Omental fat pad (tissue), 4 donors: ENCODE measurements around the gene UBE2E2. TPM values are rescaled to one million over a fixed set of nuclear protein-coding genes. Genes with fewer than 3 reads are reported as not detected.

Source experiments
- ATAC-seq: fragments of 150-250 bp; one replicate; pipeline ENCODE4 v1.9.1; 2016; ENCODE audit warnings: mild to moderate bottlenecking, moderate library complexity; ENCODE audit not compliant: low FRiP score
- DNase-seq: peaks from one replicate; pipeline ENCODE4 v3.0.0-alpha.2; 2019; ENCODE audit warnings: low spot score
- total RNA-seq, 4 donors: library from RNA; depleted of rRNA; stranded (reverse); fragments of >200 nt; gene quantifications; one replicate each; pipeline ENCODE4 v1.1.0, GENCODE V29; 2016
- TF ChIP-seq, protein P1 (sequence below), 3 donors: fragments of 450-650 bp; IDR thresholded peaks; one replicate each; pipeline ENCODE4 v1.5.1; 2016 to 2017; ENCODE audit warnings: antibody characterized with exemption in 3 of 3, mild to moderate bottlenecking in 3 of 3, moderate library complexity in 2 of 3

The UBE2E2 gene
- total RNA-seq, 4 donors from 2014 or later, result 25.9 to 93.4 (median 73.9) TPM

DNA sequence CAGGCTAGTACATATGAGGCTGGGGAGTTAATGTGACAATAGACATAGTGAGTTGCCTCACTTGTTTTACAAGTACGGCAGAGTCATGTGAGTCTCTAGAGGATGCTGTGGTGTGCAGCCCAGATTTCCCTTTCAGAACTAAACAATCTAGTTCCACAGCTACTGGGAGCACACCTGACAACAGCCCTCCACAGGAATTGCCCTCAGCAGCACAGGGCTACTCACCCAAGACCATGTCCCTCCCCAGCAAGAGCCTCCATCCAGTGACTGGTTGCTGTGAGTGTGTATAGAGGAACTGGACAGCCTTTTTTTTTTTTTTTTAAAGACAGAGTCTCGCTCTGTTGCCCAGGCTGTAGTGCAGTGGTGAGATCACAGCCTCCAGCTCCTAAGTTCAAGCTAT, 40.2 kb upstream of the UBE2E2 start:
- DNase-seq (no peak), ATAC-seq (no peak)
- TF ChIP-seq, protein P1, sequence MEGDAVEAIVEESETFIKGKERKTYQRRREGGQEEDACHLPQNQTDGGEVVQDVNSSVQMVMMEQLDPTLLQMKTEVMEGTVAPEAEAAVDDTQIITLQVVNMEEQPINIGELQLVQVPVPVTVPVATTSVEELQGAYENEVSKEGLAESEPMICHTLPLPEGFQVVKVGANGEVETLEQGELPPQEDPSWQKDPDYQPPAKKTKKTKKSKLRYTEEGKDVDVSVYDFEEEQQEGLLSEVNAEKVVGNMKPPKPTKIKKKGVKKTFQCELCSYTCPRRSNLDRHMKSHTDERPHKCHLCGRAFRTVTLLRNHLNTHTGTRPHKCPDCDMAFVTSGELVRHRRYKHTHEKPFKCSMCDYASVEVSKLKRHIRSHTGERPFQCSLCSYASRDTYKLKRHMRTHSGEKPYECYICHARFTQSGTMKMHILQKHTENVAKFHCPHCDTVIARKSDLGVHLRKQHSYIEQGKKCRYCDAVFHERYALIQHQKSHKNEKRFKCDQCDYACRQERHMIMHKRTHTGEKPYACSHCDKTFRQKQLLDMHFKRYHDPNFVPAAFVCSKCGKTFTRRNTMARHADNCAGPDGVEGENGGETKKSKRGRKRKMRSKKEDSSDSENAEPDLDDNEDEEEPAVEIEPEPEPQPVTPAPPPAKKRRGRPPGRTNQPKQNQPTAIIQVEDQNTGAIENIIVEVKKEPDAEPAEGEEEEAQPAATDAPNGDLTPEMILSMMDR (IDR thresholded peaks at IDR 0.05), result no peak

DNA sequence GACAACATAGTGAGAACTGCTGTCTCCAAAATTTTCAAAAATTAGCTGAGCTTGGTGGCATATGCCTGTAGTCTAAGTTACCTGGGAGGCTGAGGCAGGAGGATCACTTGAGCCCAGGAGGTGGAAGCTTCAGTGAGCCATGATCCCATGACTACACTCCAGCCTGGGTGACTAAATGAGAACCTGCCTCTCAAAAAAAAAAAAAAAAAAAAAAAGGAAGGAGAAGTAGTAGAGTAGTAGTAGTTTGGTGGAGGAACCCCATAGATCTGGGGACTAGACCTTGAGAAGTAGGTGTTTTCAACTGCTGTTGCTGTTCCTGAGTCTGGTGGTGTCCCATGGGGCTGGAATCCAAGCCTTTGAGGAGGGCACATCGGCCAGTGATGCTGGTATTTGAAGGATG, 38.4 kb upstream of the UBE2E2 start:
- DNase-seq (no peak), ATAC-seq (no peak)
- TF ChIP-seq, protein P1 (IDR thresholded peaks at IDR 0.05), result no peak

GRCh38 chr3:23165571-23165970, 37.6 kb upstream of the UBE2E2 start:
- ATAC-seq (no peak), DNase-seq (no peak)
- TF ChIP-seq, protein P1 (IDR thresholded peaks at IDR 0.05), result no peak

GRCh38 chr3:23166276-23166675, 36.9 kb upstream of the UBE2E2 start:
- no peak for DNase-seq
- no peak for ATAC-seq
- TF ChIP-seq, protein P1 (IDR thresholded peaks at IDR 0.05), result no peak

DNA sequence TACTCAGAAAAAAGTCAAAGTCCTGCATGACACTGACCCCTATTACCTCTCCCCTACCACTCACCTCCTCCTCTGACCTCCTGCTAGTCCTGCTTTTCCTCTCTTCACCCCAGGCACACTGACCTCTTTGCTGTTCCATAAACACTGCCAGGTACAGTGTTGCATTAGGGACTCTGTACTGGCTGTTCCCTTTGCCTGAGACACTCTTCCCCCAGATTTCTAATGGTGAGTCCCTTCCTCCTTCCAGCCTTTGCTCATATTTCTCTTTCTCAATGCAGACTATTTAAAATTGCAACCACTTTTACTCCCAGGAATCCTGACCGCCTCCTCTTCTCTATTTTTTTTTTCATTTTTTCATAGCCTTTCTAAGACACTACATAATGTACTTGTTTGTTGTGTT, 36.3 kb upstream of the UBE2E2 start:
- no peak for DNase-seq
- no peak for ATAC-seq
- TF ChIP-seq, protein P1 (IDR thresholded peaks at IDR 0.05), result no peak

DNA sequence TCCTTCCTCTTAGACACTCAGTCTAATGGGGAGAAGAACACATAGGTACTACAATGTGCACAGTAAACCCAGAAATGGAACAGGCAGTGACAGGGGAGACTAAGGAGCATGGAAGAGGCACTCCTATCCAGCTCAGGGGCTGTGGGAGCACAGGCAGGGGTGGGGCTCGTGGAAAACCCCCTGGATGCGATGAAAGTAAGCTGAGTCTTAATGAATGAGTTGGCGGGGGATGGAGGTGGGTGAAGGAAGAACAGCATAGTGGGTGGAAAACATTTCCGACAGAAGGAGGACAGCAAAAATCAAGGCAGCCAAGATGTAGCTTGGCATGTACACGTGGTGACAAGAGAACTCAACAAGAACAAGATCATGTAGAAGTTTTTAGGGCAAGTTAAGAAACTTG, 33.6 kb upstream of the UBE2E2 start:
- TF ChIP-seq, protein P1 (IDR thresholded peaks at IDR 0.05), result no peak
- no peak for DNase-seq
- ATAC-seq, result no peak

- ATAC-seq (no peak), DNase-seq (no peak)
- TF ChIP-seq, protein P1 (IDR thresholded peaks at IDR 0.05), result no peak
Measured at GRCh38 chr3:23170291-23170690, 32.8 kb upstream of the UBE2E2 start.
